NOMO-1 (cell line): ENCODE measurements around the gene MAP1S.
"Not testable (repeated sequence)": the region's sequence is repeated elsewhere in the genome, so short reads cannot be mapped to it uniquely, and the experiment has no call there.

Experiments
- DNase-seq, 2 experiments: peaks; one replicate each; lab custom pipeline; 2025; ENCODE audit not compliant: unreplicated experiment in 2 of 2; lab: John Stamatoyannopoulos, UW

The MAP1S gene

GRCh38 chr19:17758515-17758914 lies 39.2 kb downstream of the MAP1S start:
- DNase-seq: no peak

DNA sequence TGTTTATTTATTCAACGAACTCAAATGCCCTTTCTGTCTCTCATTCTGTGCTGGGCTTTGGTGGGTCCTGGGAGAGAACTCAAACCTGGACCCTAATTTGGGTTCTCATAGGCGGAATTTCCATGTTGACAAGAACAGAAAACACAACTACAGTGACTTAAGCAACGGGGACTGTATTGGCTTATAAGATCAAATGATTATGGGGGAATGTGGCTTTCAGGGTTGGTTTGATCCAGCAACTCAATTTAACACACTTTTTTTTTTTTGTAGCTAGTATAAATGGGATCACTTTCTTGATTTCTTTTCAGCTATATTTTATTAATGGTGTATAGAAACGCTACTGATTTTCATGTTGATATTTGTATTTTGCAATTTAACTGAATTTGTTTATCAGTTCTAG lies 41.9 kb downstream of the MAP1S start:
- no peak for DNase-seq

DNA sequence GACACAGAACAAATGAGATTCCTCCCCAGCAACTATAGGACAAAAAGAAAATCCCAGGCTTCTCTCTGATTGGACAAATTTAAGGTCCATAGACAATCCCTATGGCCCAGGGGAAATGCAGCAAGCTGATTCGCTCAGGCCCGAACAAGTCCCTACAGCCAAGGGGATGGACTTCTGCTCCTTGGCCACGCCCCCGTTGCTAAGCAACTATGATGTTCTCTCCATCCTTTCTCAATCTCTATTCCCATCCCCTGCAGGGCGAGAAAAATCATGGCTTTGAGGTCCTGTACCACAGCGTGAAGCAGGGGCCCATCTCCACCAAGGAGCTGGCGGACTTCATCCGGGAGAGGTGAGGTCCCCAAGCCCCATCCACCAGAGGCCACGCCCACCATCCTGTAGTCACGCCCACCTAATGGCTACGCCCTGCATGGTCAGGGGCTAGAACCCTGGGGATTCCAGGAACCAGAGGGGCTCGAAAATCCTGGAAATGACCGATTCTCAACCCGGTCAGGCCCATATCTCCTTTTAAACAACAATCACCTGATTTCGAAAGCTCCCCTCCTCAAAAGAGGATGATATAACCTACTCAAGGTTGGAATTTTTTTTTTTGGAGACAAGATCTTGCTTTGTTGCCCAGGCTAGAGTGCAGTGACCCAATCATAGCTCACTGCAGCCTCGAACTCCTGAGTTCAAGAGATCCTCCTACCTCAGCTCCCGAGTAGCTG lies 43.4 kb downstream of the MAP1S start:
- peak; percentile 11 to 29 for DNase-seq

DNA sequence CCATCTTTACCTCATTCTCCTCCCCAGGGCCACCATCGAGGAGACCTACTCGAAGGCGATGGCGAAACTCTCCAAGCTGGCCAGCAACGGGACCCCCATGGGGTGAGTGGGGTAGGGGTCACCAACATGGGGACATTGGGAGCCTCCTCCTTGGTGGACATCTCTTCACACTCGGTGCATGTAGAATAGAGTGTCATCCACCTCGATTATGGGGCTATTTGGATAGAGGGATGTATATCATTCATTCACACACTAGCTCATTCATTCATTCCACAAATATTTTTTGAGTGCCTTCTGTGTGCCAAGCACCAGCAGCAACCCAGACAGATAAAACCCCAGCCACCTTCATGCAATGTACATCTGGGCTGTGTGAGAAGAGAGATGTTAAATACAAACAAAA lies 45.1 kb downstream of the MAP1S start:
- no peak for DNase-seq

GRCh38 chr19:17765069-17765618 lies 45.9 kb downstream of the MAP1S start:
- DNase-seq: peak; percentile 82 to 91

DNA sequence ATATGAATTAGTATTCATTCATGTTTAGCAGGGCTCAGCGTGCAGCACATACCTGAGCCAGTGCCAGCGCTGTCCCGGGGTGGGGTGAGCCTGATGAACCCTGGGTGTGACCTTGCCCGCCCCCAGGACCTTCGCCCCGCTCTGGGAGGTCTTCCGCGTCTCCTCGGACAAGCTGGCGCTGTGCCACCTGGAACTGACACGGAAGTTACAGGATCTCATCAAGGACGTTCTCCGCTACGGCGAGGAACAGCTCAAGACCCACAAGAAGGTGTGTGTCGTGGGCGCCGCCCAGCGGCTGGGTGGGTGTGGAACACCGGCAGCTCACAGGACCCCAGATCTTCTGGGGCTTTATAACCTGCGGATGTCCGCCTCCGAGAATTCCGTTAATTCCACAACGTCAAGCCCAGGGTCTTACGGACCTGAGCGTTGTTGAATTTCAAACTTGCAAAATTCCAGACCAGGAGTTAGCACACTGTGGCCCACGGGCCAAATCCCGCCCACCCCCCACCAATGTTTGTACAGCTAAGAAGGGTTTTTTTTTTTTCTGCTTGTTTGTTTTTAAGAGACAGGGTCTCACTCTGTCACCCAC lies 47.4 kb downstream of the MAP1S start:
- no peak for DNase-seq

DNA sequence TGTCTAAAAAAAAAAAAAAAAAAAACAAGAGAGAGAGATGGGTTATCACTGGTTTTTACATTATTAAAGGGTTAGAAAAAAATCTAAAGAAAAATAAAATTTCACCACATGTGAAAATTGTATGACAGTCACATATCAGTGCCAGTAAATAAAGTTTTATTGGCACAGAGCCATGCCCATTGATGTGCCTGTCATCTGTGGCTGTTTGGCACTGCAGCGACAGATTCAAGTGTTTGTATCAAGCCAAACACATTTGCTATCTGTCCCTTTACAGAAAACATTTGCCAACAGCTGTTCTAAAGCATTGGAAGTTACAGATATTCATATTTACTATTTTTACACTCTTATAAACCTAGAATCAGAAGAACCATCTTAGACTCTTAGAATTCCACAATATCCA lies 48.3 kb downstream of the MAP1S start:
- no peak for DNase-seq

DNA sequence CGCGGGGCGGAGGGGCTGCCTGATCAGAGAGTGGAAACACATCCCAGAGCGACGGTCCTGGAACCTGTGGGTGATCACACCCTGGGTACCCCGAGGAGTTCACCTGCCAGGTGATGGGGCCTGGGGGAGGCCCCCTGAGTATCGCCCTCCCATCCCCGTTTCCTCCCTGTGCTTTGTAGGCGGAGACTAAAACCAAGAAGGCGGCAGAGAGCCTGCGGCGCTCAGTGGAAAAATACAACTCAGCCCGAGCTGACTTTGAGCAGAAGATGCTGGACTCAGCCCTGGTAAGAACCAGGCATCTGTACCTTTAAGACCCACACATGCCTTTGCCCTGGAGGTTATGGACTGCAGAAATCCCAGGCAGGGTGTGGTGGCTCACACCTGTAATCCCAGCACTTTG lies 51.3 kb downstream of the MAP1S start:
- no peak for DNase-seq

- no peak for DNase-seq
Measured at GRCh38 chr19:17772172-17772571, 52.9 kb downstream of the MAP1S start.

DNA sequence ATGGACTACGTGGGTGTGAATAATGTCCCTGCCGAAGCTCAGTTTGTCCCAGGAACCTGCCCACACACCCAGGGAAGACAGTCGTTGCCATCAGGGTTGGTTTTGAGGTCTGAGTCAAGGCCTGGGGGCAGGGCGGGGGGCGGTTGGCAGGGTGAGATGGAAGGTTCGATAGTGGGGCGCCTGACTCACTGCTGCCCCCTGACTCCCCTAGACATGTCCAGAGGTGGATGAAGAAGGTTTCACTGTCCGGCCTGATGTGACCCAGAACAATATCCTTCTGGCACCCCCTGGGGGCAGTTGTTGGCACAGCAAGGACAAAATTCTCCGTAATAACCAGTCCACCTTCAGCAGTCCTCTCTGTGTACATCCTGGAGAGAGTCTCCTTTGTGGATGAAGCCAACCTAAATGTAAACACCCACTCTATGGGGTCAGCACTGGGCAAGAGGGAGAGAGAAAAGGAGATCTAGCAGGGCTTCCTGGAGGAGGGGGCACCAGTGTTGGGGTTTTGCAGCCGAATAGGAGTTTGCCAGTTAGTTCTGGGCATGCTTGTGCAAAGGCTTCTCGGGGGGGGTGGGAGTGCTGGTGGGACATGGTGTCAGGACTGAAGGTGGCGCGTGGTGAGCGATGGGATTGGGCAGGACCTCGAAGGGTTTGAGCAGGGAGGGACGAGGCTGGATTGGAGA lies 56.1 kb downstream of the MAP1S start:
- peak in 1 of 2 experiments; percentile 6 for DNase-seq

- DNase-seq: no peak
Measured at GRCh38 chr19:17775991-17776803, 56.9 kb downstream of the MAP1S start.

- not testable (repeated sequence) for DNase-seq
Measured at GRCh38 chr19:17777840-17778239, 58.6 kb downstream of the MAP1S start.

- no peak for DNase-seq
Measured at GRCh38 chr19:17778251-17778967, 59.1 kb downstream of the MAP1S start.

GRCh38 chr19:17778968-17779929 lies 60.0 kb downstream of the MAP1S start:
- DNase-seq: no peak

DNA sequence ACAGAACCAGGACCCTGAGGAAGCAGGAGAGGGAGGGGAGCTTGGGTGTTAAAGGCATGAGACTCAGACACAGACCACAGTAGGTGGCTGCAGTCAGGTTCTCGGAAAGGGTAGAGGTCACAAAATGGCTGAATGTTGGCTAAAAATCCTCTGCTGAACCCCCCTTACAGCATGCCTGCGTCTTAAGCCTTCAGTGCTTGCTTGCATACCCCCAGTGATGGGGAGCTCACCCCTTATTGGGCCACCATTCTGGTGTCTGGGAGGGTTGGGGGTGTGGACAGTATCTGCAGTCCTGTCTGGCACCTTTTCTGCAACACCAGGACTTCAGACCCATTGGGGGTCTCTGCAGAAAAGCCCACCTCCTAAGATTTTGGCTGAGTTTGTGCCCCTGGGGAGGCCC lies 61.5 kb downstream of the MAP1S start:
- DNase-seq: no peak

GRCh38 chr19:17783721-17784120 lies 64.4 kb downstream of the MAP1S start:
- DNase-seq: not testable (repeated sequence)
